ENCODE measurements around the gene HOXD4. TPM values are rescaled to one million over a fixed set of nuclear protein-coding genes. Genes with fewer than 3 reads are reported as not detected.

Gene HOXD4
- total RNA-seq, 1 donor from 2014 or later = not detected

DNA sequence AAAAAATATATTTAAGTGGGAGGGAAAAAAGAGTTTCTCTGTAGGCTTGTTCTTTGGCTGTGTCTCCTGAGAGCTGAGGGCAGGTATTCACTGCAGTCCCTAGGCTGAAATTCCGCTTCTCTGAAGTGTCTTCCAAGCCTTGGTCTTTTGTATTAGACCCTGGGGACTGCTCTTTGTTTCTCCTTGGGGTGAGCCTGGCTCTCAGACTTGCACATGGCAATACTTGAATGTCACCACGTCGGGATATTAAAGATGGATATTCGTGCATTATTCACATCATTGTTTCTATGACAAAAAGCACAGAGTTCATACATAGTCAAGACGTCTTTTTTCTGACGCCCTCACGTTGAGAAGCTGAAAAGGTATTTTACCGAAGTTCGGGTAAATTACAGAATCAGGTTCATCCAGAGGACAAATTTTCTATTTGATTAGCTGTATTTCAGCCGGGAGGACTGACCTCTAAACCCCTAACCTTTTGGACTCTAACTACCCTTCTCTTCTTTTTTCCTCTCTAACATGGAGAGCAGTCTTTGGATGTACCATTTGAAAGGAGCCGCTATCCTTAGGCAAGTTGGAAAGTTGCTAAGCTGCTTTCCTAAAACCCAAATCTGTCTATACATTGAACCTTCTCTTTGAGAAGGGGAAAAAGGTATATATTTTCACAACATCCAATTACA is 3.4 kb downstream of the HOXD4 start:
- Mint-ChIP-seq H3K36me3 (ENCODE audit: low read depth) (no peaks in the 10 kb centered on the region), H3K9me3 (no peaks in the 10 kb centered on the region), H3K27ac (no peak overlapping the region), H3K4me3 (no peak overlapping the region), H3K4me1 (peaks cover 3% of the 10 kb centered on the region), H3K27me3 (peaks cover 60% of the 10 kb centered on the region)
- TF ChIP-seq, protein P1, sequence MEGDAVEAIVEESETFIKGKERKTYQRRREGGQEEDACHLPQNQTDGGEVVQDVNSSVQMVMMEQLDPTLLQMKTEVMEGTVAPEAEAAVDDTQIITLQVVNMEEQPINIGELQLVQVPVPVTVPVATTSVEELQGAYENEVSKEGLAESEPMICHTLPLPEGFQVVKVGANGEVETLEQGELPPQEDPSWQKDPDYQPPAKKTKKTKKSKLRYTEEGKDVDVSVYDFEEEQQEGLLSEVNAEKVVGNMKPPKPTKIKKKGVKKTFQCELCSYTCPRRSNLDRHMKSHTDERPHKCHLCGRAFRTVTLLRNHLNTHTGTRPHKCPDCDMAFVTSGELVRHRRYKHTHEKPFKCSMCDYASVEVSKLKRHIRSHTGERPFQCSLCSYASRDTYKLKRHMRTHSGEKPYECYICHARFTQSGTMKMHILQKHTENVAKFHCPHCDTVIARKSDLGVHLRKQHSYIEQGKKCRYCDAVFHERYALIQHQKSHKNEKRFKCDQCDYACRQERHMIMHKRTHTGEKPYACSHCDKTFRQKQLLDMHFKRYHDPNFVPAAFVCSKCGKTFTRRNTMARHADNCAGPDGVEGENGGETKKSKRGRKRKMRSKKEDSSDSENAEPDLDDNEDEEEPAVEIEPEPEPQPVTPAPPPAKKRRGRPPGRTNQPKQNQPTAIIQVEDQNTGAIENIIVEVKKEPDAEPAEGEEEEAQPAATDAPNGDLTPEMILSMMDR (IDR thresholded peaks at IDR 0.05) = no peak
- ATAC-seq (ENCODE audit: low read depth) (no peak), DNase-seq (no peak)
- POLR2A ChIA-PET = no interaction called here
- CTCF ChIA-PET = interaction anchor here (1.6 kb wide), 1 partner anchor 300 kb away, joined by 3 read pairs; no protein-coding TSS in a partner anchor
- intact Hi-C loops (cut with micrococcal nuclease) = no loop called here

- no peak for DNase-seq
- Mint-ChIP-seq H3K9me3 (no peaks in the 10 kb centered on the region), H3K27me3 (peaks cover 52% of the 10 kb centered on the region), H3K36me3 (ENCODE audit: low read depth) (no peaks in the 10 kb centered on the region), H3K4me1 (peaks cover 3% of the 10 kb centered on the region), H3K4me3 (no peak overlapping the region), H3K27ac (no peak overlapping the region)
- ChIA-PET CTCF (interaction anchor here (1.6 kb wide), 1 partner anchor 300 kb away, joined by 3 read pairs; no protein-coding TSS in a partner anchor), POLR2A (no interaction called here)
- ATAC-seq (ENCODE audit: low read depth) = no peak
- TF ChIP-seq, protein P1 (IDR thresholded peaks at IDR 0.05) = no peak
- intact Hi-C loops (cut with micrococcal nuclease) = loop anchor here (2.0 kb wide), 1 partner anchor 23 kb away; no protein-coding TSS in a partner anchor
Observed at GRCh38 chr2:176155356-176156044, 4.2 kb downstream of the HOXD4 start.

GRCh38 chr2:176156301-176156806 is 5.0 kb downstream of the HOXD4 start:
- Mint-ChIP-seq H3K4me1 (peaks cover 3% of the 10 kb centered on the region), H3K9me3 (no peaks in the 10 kb centered on the region), H3K27ac (no peak overlapping the region), H3K4me3 (no peak overlapping the region), H3K27me3 (peaks cover 51% of the 10 kb centered on the region), H3K36me3 (ENCODE audit: low read depth) (no peaks in the 10 kb centered on the region)
- ChIA-PET POLR2A (no interaction called here), CTCF (no interaction called here)
- intact Hi-C loops (cut with micrococcal nuclease) = loop anchor here (2.0 kb wide), 1 partner anchor 24 kb away; no protein-coding TSS in a partner anchor
- DNase-seq (no peak), ATAC-seq (ENCODE audit: low read depth) (no peak)
- TF ChIP-seq, protein P1 (IDR thresholded peaks at IDR 0.05) = no peak

GRCh38 chr2:176156807-176157498 is 5.6 kb downstream of the HOXD4 start, which contains the start of gene HOXD3:
TSS of gene HOXD3 (plus strand) at chr2:176157307. CDS start at chr2:176169115, 11,808 bp downstream.
- no peak within 1 kb of the TSS for H3K27ac Mint-ChIP-seq
- no peak within 1 kb of the TSS for H3K4me3 Mint-ChIP-seq
- H3K36me3 Mint-ChIP-seq (ENCODE audit: low read depth) = no peaks in the 10 kb centered on the region
- H3K4me1 Mint-ChIP-seq = peaks cover 3% of the 10 kb centered on the region
- DNase-seq (no peak), ATAC-seq (ENCODE audit: low read depth) (no peak)
- no peaks in the 10 kb centered on the region for H3K9me3 Mint-ChIP-seq
- CTCF ChIA-PET = no interaction called here
- TF ChIP-seq, protein P1 (IDR thresholded peaks at IDR 0.05) = no peak
- H3K27me3 Mint-ChIP-seq = peaks cover 54% of the 10 kb centered on the region
- intact Hi-C loops (cut with micrococcal nuclease) = loop anchor here (2.0 kb wide), 1 partner anchor 24 kb away; no protein-coding TSS in a partner anchor
- POLR2A ChIA-PET = no interaction called here
